Astrocyte (in vitro differentiated cells and primary cell): ENCODE data around the gene CPSF2.

Experiments
- CTCF ChIP-seq: IDR thresholded peaks from 2 replicates; pipeline ENCODE4 v1.5.1; 2011; ENCODE audit warnings: low read depth, mild to moderate bottlenecking, inconsistent platforms, low read length, moderate library complexity; ENCODE audit not compliant: insufficient read depth
- EZH2 ChIP-seq: IDR thresholded peaks from 2 replicates; pipeline ENCODE4 v1.6.1; 2012; ENCODE audit warnings: mild to moderate bottlenecking, low read length, inconsistent platforms; ENCODE audit not compliant: insufficient read depth

- TF ChIP-seq CTCF, result no peak
- no peak for TF ChIP-seq EZH2
Measured at GRCh38 chr14:92105893-92106142, 16.0 kb upstream of the CPSF2 start.
